Measurements from ENCODE around the gene GDPD5.

DNA sequence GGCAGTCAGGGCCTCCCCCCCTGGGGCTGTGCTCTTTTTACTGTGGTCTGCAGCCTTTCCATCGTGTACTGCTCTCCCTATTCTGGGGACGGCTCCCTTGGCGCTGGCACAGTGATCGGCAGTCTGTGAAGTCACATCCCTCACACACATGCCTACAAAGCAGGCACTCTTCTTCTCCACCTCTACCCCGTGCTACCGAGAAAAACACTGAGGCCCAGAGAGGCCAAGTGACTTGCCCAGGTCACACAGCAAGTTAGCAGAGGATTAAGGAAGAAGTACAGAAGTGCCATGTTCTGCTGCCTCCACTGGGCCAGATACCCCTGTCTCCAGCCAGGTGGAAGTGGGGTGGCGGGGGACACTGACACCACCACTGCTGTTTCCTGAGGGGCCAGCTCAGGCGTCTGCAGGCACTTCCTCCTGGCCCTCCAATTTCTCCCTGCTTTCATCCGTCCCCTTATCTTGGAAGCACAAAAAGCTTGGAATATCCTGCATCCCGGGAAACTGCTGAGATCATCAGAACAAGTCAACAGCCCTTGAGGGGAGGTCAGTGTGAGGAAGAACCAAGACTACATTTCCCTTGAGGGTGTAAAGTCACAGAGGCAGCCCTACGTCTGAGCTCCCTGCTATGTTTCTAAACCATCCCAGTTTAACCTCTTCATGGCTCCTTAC lies 62.5 kb downstream of the GDPD5 start:
- no peak for TF ChIP-seq POLR2A (IDR thresholded peaks at IDR 0.05)
- TF ChIP-seq, protein P1, sequence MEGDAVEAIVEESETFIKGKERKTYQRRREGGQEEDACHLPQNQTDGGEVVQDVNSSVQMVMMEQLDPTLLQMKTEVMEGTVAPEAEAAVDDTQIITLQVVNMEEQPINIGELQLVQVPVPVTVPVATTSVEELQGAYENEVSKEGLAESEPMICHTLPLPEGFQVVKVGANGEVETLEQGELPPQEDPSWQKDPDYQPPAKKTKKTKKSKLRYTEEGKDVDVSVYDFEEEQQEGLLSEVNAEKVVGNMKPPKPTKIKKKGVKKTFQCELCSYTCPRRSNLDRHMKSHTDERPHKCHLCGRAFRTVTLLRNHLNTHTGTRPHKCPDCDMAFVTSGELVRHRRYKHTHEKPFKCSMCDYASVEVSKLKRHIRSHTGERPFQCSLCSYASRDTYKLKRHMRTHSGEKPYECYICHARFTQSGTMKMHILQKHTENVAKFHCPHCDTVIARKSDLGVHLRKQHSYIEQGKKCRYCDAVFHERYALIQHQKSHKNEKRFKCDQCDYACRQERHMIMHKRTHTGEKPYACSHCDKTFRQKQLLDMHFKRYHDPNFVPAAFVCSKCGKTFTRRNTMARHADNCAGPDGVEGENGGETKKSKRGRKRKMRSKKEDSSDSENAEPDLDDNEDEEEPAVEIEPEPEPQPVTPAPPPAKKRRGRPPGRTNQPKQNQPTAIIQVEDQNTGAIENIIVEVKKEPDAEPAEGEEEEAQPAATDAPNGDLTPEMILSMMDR (IDR thresholded peaks at IDR 0.05) = no peak

All from adrenal gland (tissue), 5 donors.